Measurements from ENCODE around the gene CNEP1R1.

CNEP1R1 gene

DNA sequence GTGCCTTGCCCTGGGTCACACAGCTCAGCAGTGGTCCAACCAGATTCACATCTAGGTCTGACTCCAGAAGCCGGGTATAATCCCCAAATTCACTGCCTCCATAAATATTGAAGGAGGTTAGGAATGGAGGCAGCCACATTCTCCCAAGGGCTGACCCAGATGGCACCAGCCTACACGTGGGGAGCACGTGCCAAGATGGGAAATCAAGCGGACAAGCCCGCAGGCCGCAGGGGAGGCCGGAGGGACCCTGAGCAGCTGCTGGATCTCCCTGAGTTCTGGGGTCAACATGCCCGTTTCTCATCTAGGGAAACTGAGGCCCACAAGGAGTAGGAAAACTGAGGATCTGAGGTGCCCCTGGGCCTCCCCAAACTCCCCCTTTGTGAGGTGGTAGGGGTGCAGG lies 32.2 kb upstream of the CNEP1R1 start:
- H3K4me3 ChIP-seq (ENCODE audit: low read depth, low read length), result no peak overlapping the region
- TF ChIP-seq, protein P1, sequence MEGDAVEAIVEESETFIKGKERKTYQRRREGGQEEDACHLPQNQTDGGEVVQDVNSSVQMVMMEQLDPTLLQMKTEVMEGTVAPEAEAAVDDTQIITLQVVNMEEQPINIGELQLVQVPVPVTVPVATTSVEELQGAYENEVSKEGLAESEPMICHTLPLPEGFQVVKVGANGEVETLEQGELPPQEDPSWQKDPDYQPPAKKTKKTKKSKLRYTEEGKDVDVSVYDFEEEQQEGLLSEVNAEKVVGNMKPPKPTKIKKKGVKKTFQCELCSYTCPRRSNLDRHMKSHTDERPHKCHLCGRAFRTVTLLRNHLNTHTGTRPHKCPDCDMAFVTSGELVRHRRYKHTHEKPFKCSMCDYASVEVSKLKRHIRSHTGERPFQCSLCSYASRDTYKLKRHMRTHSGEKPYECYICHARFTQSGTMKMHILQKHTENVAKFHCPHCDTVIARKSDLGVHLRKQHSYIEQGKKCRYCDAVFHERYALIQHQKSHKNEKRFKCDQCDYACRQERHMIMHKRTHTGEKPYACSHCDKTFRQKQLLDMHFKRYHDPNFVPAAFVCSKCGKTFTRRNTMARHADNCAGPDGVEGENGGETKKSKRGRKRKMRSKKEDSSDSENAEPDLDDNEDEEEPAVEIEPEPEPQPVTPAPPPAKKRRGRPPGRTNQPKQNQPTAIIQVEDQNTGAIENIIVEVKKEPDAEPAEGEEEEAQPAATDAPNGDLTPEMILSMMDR (IDR thresholded peaks at IDR 0.05; ENCODE audit: low read depth, low read length), result no peak

DNA sequence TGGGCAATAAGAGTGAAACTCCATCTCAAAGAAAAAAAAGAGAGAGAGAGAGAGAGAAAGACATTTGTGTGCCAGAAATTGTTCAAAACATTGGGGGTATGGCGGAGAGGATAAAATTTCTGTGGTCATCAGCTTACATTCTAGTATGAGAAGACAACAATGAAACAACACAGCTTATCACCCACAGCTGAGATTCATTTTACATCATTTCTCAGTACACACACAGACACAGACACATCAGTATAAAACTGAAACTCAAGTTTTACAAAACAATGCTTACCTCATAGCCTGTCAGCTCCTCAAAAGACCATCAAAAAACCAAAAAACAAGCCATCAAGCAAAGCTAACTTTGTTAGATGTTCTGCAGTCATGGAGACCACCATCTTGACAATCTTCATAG lies 31.4 kb upstream of the CNEP1R1 start:
- no peak overlapping the region for H3K4me3 ChIP-seq (ENCODE audit: low read depth, low read length)
- TF ChIP-seq, protein P1 (IDR thresholded peaks at IDR 0.05; ENCODE audit: low read depth, low read length), result no peak

DNA sequence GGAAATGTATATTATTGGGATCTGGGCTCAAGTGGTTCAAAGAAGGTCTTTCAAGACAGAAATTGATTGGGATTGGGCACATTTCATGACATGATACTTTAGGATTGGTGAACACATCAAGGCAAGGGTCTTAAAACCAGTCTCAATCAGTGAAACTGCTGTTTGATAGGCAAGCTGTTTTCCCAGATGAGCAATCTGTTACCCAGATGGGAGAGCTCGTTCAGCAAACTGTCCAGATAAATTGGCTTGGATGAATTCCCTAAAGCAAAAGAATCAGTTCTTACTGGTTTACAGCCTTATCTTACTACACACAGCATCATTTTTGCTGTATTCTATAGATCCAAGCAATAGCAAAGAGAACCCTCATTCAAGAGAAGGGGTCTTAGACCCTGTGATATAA lies 31.0 kb upstream of the CNEP1R1 start:
- TF ChIP-seq, protein P1 (IDR thresholded peaks at IDR 0.05; ENCODE audit: low read depth, low read length), result no peak
- no peak overlapping the region for H3K4me3 ChIP-seq (ENCODE audit: low read depth, low read length)

DNA sequence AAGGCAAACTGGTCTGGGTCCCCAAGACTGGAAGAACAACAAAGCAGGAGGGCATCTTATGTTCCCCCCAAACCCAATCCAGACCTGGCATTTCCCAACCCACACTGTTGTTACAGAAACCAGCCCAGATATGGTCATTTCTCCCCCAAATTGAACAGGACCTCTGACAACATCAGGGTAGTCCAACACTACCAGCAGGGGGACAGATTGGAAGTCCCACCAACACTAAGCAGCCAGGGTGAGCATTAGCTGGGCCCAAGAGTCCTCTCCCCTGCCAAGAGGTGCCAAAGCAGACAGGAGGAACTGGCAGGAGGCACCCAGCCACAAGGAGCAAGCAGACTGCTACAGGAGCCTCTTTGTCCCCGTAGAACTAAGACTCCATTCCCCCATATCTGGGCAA lies 29.3 kb upstream of the CNEP1R1 start:
- TF ChIP-seq, protein P1 (IDR thresholded peaks at IDR 0.05; ENCODE audit: low read depth, low read length), result no peak
- no peak overlapping the region for H3K4me3 ChIP-seq (ENCODE audit: low read depth, low read length)

DNA sequence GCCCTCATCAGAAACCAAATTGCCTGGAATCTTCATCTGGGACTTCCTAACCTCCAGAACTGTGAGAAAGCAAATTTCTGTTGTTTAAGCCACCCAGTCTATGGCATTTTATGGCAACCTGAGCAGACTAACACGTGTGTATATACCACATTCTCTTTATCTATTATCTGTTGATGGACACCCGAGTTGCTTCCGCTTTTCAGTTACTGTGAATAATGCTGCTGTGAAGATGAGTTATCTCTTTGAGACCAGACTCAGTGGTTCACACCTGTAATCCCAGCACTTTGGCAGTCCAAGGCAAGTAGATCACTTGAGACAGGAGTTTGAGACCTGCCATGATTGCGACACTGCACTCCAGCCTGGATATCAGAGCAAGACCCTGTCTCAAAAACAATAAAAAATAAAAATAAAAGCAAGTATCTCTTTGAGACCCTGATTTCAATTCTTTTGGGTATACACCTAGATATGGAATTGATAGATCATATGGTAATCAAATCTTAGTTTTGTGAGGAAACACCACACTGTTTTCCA lies 27.2 kb upstream of the CNEP1R1 start:
- TF ChIP-seq, protein P1 (IDR thresholded peaks at IDR 0.05; ENCODE audit: low read depth, low read length), result no peak

DNA sequence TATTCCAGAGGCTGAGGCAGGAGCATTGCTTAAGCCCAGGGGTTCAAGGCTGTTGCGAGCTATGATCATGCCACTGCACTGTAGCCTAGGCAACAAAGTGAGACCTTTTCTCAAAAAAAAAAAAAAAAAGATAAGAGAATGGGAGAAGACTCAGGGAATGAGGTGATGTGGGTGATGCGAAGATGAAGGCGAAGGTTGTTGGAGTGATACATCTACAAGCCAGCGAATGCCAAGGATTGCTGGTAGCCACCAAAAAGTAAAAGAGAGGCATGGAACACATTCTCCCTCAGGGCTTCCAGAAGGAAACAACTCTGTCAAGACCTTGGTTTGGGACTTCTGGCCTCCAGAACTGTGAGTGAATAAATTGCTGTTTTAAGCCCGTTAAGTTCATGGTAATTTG lies 26.0 kb upstream of the CNEP1R1 start:
- no peak overlapping the region for H3K4me3 ChIP-seq (ENCODE audit: low read depth, low read length)
- TF ChIP-seq, protein P1 (IDR thresholded peaks at IDR 0.05; ENCODE audit: low read depth, low read length), result no peak

More for the DNA sequence above, 27.2 kb upstream of the CNEP1R1 start:
- H3K4me3 ChIP-seq (ENCODE audit: low read depth, low read length), result no peak overlapping the region

DNA sequence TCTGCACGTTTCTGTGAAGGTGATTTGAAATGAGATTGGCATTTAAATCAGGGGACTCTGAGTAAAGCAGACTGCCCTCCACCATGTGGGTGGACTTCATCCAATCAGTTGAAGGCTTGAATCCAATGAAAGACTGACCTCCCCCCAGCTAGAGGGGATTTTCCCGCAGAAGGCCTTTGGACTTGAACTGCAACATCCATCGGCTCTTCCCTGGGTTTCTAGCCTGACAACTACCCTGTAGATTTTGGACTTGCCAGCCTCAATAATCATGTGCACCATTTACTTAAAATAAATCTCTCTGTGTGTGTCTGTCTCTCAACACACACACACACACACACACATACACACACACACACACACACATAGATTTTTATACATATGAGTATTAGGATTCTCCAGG lies 23.9 kb upstream of the CNEP1R1 start:
- H3K4me3 ChIP-seq (ENCODE audit: low read depth, low read length), result no peak overlapping the region
- TF ChIP-seq, protein P1 (IDR thresholded peaks at IDR 0.05; ENCODE audit: low read depth, low read length), result no peak
